Medulla oblongata (tissue), 1 donor: Measurements from ENCODE around the gene NDE1.

Experiments
- DNase-seq: peaks from one replicate; pipeline ENCODE4 v3.0.0-alpha.2; 2015; ENCODE audit errors: extremely low spot score

NDE1 gene

DNA sequence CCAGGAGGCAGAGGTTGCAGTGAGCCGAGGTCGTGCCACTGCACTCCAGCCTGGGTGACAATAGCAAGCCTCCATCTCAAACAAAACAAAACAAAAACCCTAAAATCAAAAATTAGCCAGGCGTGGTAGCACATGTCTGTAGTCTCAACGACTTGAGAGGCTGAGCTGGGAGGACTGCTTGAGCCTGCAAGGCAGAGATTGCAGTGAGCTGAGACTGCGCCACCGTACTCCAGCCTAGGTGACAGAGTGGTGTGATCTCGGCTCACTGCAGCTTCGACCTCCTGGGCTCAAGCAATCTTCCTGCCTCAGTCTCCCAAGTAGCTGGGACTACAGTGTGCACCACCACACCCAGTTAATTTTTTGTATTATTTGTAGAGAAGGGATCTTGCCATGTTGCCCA is 119.2 kb downstream of the NDE1 start:
- DNase-seq = no peak

DNA sequence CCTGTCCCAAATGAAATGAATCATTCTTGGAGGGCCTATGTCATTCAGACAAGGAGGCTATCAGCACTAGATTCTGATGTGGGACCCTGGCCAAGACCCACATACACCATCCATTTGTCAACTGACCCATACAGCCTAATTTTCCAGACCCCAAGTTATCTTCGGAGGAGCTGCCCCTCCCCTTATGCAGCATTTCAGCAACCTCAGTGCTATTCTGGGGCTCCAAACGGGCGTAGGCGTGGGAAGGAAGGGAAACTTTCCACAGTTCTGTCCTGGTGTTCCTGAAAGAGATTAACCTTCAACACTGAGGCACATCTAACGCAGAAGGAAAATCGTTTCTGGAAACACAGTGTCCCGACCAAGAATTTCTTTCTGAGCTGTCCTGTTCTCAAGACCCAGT is 120.1 kb downstream of the NDE1 start:
- no peak for DNase-seq

DNA sequence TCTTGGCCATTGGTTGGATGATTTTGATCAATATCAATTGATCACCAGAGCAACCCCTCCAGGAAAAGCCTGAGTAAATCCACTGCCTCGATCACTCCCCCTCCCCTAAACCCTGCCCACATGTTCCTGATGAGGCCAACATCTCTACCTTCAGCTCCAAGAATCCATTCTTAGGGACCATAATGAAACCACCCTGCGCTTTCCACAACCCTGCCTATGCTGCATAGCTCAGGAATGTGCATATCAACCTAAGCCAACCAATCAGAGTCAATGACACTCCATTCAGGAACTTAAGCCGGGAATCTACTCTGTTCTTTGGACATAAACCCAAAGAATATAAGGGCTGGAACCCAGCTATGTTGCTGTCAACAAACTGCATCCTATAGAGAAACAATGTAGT is 120.5 kb downstream of the NDE1 start:
- no peak for DNase-seq

DNA sequence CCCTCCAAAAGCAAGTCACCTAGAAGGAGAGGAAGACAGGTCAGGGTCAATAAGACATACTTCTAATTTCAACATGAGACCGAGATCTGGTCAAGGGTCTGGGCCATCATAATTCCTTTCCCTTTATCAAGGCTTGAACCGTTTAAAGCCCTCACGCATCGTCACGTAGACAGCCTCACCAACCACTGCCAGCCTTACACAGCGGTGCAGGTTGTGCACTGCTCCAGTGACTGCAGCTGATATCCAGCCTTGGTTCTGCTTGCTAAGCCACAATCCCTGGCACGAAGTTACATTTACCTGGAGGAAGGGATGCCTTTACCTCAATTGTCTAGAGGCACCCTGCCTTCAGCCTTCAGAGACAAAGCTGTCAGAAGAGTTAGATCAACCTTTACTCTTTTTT is 121.6 kb downstream of the NDE1 start:
- no peak for DNase-seq

DNA sequence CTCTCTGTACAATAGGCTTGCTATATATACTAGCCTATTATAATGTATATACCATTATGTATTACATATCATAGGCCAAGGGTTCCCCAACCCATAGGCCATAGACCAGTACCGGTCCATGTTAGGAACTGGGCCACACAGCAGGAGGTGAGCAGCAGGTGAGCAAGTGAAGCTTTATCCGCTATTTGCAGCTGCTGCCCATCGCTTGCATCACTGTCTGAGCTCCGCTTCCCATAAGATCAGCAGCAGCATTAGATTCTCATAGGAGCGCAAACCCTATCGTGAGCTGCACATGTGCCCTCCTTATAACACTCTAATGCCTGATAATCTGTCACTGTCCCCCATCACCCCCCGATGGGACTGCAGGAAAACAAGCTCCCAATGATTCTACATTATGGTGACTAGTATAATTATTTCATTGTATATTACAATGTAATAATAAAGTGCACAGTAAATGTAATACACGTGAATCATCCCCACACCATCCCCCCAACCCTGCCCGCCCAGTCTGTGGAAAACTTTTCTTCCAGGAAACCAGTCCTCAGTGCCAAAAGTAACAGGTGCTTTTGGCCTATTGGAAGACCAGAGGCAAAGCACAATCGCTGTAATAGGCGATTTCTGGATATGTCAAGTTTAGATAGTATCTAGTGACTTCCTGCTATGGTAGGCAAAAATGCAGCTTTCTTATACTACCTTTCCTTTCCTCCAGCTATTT is 122.7 kb downstream of the NDE1 start:
- no peak for DNase-seq

DNA sequence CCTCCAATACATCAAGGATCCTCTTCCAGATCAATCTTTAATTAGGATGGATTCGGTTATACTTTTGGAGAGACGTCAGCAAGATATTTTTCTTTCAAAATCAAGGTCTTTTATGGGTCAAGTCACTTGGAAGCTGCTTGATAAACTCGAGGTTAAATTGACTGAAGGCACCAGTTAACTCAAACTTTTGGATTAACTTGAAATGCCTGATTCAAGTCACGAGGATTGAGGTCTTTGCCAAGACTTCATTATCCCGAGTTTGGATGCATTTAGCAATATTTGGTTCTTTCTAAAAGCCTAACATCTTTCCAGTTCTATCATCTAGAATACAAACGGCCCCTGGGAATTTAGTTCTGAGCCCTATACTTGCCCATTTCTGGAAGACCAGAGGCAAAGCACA is 123.9 kb downstream of the NDE1 start:
- no peak for DNase-seq

DNA sequence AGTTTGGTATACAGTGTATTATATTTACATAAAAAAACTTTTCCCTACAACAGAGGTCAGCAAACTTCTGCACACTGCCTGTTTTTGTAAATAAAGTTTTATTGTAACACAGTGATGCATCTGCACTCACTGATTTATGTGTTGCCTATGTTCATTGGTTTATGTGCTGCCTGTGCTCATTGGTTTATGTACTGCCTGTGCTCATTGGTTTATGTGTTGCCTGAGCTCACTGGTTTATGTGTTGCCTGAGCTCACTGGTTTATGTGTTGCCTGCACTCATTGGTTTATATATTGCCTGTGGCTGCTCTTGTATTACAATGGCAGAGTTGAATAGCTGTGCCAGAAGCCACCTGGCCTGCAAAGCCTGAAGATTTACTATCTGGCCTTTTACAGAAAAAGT is 125.2 kb downstream of the NDE1 start:
- DNase-seq = no peak

DNA sequence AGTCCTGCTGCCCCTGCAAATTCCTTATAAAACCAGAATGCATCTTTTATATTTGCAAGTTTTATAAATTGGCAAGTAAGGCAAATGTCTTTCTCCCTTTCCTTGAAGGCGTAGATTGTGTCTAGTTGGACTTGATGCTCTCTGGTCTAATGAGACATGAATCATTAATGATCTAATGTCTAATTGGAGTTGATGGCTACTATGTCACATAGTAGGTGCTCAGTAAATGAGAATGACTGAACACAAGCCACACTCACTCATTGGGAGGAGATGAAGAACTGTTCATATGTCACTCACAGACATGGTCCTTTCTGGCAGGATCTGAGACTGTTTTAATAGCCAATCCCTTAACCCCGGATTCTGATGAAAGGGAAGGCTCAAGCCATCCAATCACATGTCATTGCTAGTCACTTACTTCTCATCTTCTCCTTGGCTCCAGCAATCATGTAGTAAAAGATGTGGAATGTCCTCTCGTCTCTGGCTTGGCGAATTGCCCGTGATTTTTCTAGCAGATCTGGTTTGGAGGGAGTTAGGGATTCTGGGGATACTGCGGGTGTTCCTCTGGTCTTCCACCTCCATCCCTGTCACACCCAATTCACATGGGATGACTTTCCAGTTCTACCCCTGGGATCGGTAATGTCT is 125.7 kb downstream of the NDE1 start:
- DNase-seq = no peak
